ENCODE results near the gene TBC1D20. TPM values are rescaled to one million over a fixed set of nuclear protein-coding genes. Genes with fewer than 3 reads are reported as not detected.
"Not testable (repeated sequence)": the region's sequence is repeated elsewhere in the genome, so short reads cannot be mapped to it uniquely, and the experiment has no call there.

Gene TBC1D20
- polyA plus RNA-seq, 3 donors, result 32.9 to 35.5 (median 32.9) TPM

GRCh38 chr20:402898-403581 lies 59.3 kb downstream of the TBC1D20 start:
- no peak for DNase-seq (ENCODE audit: low read depth in 3 of 3, low spot score in 2 of 3)

GRCh38 chr20:402496-402885 lies 59.8 kb downstream of the TBC1D20 start:
- no peak for DNase-seq (ENCODE audit: low read depth in 3 of 3, low spot score in 2 of 3)

GRCh38 chr20:401682-402495 lies 60.4 kb downstream of the TBC1D20 start:
- no peak for DNase-seq (ENCODE audit: low read depth in 3 of 3, low spot score in 2 of 3)

GRCh38 chr20:400454-401275 lies 61.7 kb downstream of the TBC1D20 start:
- DNase-seq (ENCODE audit: low read depth in 3 of 3, low spot score in 2 of 3), result no peak

- DNase-seq (ENCODE audit: low read depth in 3 of 3, low spot score in 2 of 3), result no peak
These were observed 62.2 kb downstream of the TBC1D20 start for GRCh38 chr20:400128-400453.

- DNase-seq (ENCODE audit: low read depth in 3 of 3, low spot score in 2 of 3), result no peak
These were observed 63.1 kb downstream of the TBC1D20 start for GRCh38 chr20:399182-399707.

- no peak for DNase-seq (ENCODE audit: low read depth in 3 of 3, low spot score in 2 of 3)
These were observed 64.7 kb downstream of the TBC1D20 start for GRCh38 chr20:397432-398237.

- no peak for DNase-seq (ENCODE audit: low read depth in 3 of 3, low spot score in 2 of 3)
These were observed 65.5 kb downstream of the TBC1D20 start for GRCh38 chr20:396619-397431.

GRCh38 chr20:396252-396618 lies 66.1 kb downstream of the TBC1D20 start:
- no peak for DNase-seq (ENCODE audit: low read depth in 3 of 3, low spot score in 2 of 3)

- not testable (repeated sequence) for DNase-seq (ENCODE audit: low read depth in 3 of 3, low spot score in 2 of 3)
These were observed 69.0 kb downstream of the TBC1D20 start for GRCh38 chr20:393296-393695.

- no peak for DNase-seq (ENCODE audit: low read depth in 3 of 3, low spot score in 2 of 3)
These were observed 71.2 kb downstream of the TBC1D20 start for GRCh38 chr20:391041-391711.

GRCh38 chr20:389220-389619 lies 73.1 kb downstream of the TBC1D20 start:
- DNase-seq (ENCODE audit: low read depth in 3 of 3, low spot score in 2 of 3), result no peak

- no peak for DNase-seq (ENCODE audit: low read depth in 3 of 3, low spot score in 2 of 3)
These were observed 74.0 kb downstream of the TBC1D20 start for GRCh38 chr20:388034-388994.

- DNase-seq (ENCODE audit: low read depth in 3 of 3, low spot score in 2 of 3), result no peak
These were observed 74.8 kb downstream of the TBC1D20 start for GRCh38 chr20:387520-387919.

- not testable (repeated sequence) for DNase-seq (ENCODE audit: low read depth in 3 of 3, low spot score in 2 of 3)
These were observed 75.7 kb downstream of the TBC1D20 start for GRCh38 chr20:386634-387033.
